Suprapubic skin (tissue), 4 donors: Measurements from ENCODE around the gene CAPN14. TPM values are rescaled to one million over a fixed set of nuclear protein-coding genes. Genes with fewer than 3 reads are reported as not detected.

Experiments
- DNase-seq, 2 donors: peaks; one replicate each; pipeline ENCODE4 v3.0.0-alpha.2; 2019; ENCODE audit warnings: low spot score in 2 of 2
- H3K27ac ChIP-seq: fragments of 200-600 bp; sonication (generic); one replicate; pipeline ENCODE4 v1.5.1; 2019
- H3K27me3 ChIP-seq: fragments of 200-600 bp; sonication (generic); one replicate; pipeline ENCODE4 v1.5.1; 2019
- H3K36me3 ChIP-seq: fragments of 200-600 bp; sonication (generic); one replicate; pipeline ENCODE4 v1.5.1; 2019
- H3K4me1 ChIP-seq: fragments of 200-600 bp; sonication (generic); one replicate; pipeline ENCODE4 v1.5.1; 2019
- H3K4me3 ChIP-seq: fragments of 200-600 bp; sonication (generic); one replicate; pipeline ENCODE4 v1.5.1; 2019; ENCODE audit warnings: mild to moderate bottlenecking
- H3K9me3 ChIP-seq: fragments of 200-600 bp; sonication (generic); one replicate; pipeline ENCODE4 v1.5.1; 2019
- CTCF ChIP-seq, 2 donors: fragments of 200-600 bp in 1 of 2; fragments of 450-650 bp in 1 of 2; sonication (generic) in 1 of 2; IDR thresholded peaks; one replicate each; pipeline ENCODE4 v1.5.1; 2016 to 2019; ENCODE audit warnings: antibody characterized with exemption in 2 of 2, mild to moderate bottlenecking in 1 of 2, moderate library complexity in 1 of 2
- EP300 ChIP-seq: sonication (generic); formaldehyde crosslinking; IDR thresholded peaks from one replicate; pipeline ENCODE4 v1.6.1; 2017; ENCODE audit warnings: antibody characterized with exemption
- POLR2A ChIP-seq, 2 donors: fragments of 450-650 bp; IDR thresholded peaks; one replicate each; pipeline ENCODE4 v1.6.1; 2017; ENCODE audit warnings: antibody characterized with exemption in 2 of 2, mild to moderate bottlenecking in 2 of 2, moderate library complexity in 2 of 2
- POLR2AphosphoS5 ChIP-seq, 3 donors: sonication (generic); formaldehyde crosslinking; IDR thresholded peaks; one replicate each; pipeline ENCODE4 v1.6.1; 2017; ENCODE audit warnings: antibody characterized with exemption in 3 of 3
- WGBS: methylation state at CpG from one replicate; pipeline ENCODE4 v1.1.5; 2018; 5-methylcytosine and 5-hydroxymethylcytosine counted together
- total RNA-seq, 4 donors: library from RNA; depleted of rRNA; stranded (reverse); fragments of >200 nt; gene quantifications; one replicate each; pipeline ENCODE4 v1.1.0, GENCODE V29; 2016

Gene CAPN14
- total RNA-seq, 4 donors from 2014 or later: 0.53 to 2.1 (median 0.83) TPM

- Histone ChIP-seq H3K9me3 (no peaks in the 10 kb centered on the region), H3K4me1 (no peaks in the 10 kb centered on the region), H3K36me3 (no peaks in the 10 kb centered on the region), H3K4me3 (no peak overlapping the region), H3K27ac (no peak overlapping the region), H3K27me3 (peaks cover 6% of the 10 kb centered on the region)
- DNase-seq: no peak
- 92% methylated on average over 1 of the region's 1 CpG for WGBS
- no peak for TF ChIP-seq POLR2A (IDR thresholded peaks at IDR 0.05)
- TF ChIP-seq POLR2AphosphoS5 (IDR thresholded peaks at IDR 0.05): no peak
- no peak for TF ChIP-seq CTCF (IDR thresholded peaks at IDR 0.05)
- TF ChIP-seq EP300: no peak
These were observed 9.1 kb downstream of the CAPN14 start for GRCh38 chr2:31208240-31208639.

- no peaks in the 10 kb centered on the region for H3K4me1 ChIP-seq
- DNase-seq: no peak
These were observed 9.5 kb downstream of the CAPN14 start for GRCh38 chr2:31207790-31208189.

GRCh38 chr2:31205613-31206012, 11.7 kb downstream of the CAPN14 start:
- no peaks in the 10 kb centered on the region for H3K9me3 ChIP-seq
- WGBS: 96% methylated on average over 3 of the region's 3 CpGs
- H3K4me3 ChIP-seq: no peak overlapping the region
- no peak for DNase-seq
- peaks cover 6% of the 10 kb centered on the region for H3K27me3 ChIP-seq
- H3K27ac ChIP-seq: no peak overlapping the region
- no peaks in the 10 kb centered on the region for H3K36me3 ChIP-seq
- H3K4me1 ChIP-seq: no peaks in the 10 kb centered on the region
- TF ChIP-seq POLR2AphosphoS5 (IDR thresholded peaks at IDR 0.05) (no peak), POLR2A (IDR thresholded peaks at IDR 0.05) (no peak), CTCF (IDR thresholded peaks at IDR 0.05) (no peak), EP300 (no peak)

More at GRCh38 chr2:31207790-31208189, 9.5 kb downstream of the CAPN14 start:
- H3K9me3 ChIP-seq: no peaks in the 10 kb centered on the region
- H3K27ac ChIP-seq: no peak overlapping the region
- H3K4me3 ChIP-seq: no peak overlapping the region
- TF ChIP-seq POLR2A (IDR thresholded peaks at IDR 0.05): no peak
- no peak for TF ChIP-seq CTCF (IDR thresholded peaks at IDR 0.05)
- TF ChIP-seq EP300: no peak
- no peak for TF ChIP-seq POLR2AphosphoS5 (IDR thresholded peaks at IDR 0.05)
- H3K36me3 ChIP-seq: no peaks in the 10 kb centered on the region
- WGBS: 43% methylated on average over 2 of the region's 2 CpGs
- H3K27me3 ChIP-seq: peaks cover 6% of the 10 kb centered on the region

GRCh38 chr2:31205186-31205585, 12.1 kb downstream of the CAPN14 start:
- H3K9me3 ChIP-seq: no peaks in the 10 kb centered on the region
- no peaks in the 10 kb centered on the region for H3K4me1 ChIP-seq
- H3K4me3 ChIP-seq: no peak overlapping the region
- TF ChIP-seq EP300 (no peak), POLR2A (IDR thresholded peaks at IDR 0.05) (no peak), CTCF (IDR thresholded peaks at IDR 0.05) (no peak), POLR2AphosphoS5 (IDR thresholded peaks at IDR 0.05) (no peak)
- peaks cover 6% of the 10 kb centered on the region for H3K27me3 ChIP-seq
- no peak overlapping the region for H3K27ac ChIP-seq
- DNase-seq: no peak
- WGBS: 72% methylated on average over 8 of the region's 9 CpGs
- no peaks in the 10 kb centered on the region for H3K36me3 ChIP-seq

- DNase-seq: no peak
- no peaks in the 10 kb centered on the region for H3K9me3 ChIP-seq
- no peak overlapping the region for H3K27ac ChIP-seq
- 67% methylated on average over 6 of the region's 6 CpGs for WGBS
- no peaks in the 10 kb centered on the region for H3K4me1 ChIP-seq
- no peak for TF ChIP-seq CTCF (IDR thresholded peaks at IDR 0.05)
- no peak for TF ChIP-seq POLR2A (IDR thresholded peaks at IDR 0.05)
- no peaks in the 10 kb centered on the region for H3K36me3 ChIP-seq
- no peak overlapping the region for H3K4me3 ChIP-seq
- peaks cover 6% of the 10 kb centered on the region for H3K27me3 ChIP-seq
These were observed 12.5 kb downstream of the CAPN14 start for GRCh38 chr2:31204783-31205182.
